WTC11 (cell line): ENCODE data around the gene MYO5B. TPM values are rescaled to one million over a fixed set of nuclear protein-coding genes. Genes with fewer than 3 reads are reported as not detected.

ENCODE experiments used
- ATAC-seq: fragments of 200-7000 bp; cut with Tn5 transposase; 2 replicates; pipeline ENCODE4 v1.10.0; 2021; ENCODE audit warnings: mild to moderate bottlenecking, moderate library complexity
- CTCF ChIA-PET: fragments of 300-600 bp; sonication (Branson Sonifier 250); formaldehyde crosslinking; loops from one replicate; lab custom pipeline; 2021; ENCODE audit warnings: antibody characterized with exemption; lab: Charles Lee
- POLR2A ChIA-PET: fragments of 350-600 bp; sonication (Branson Sonifier 250); formaldehyde crosslinking; loops from one replicate; lab custom pipeline; 2021; ENCODE audit warnings: antibody characterized with exemption; lab: Charles Lee
- DNase-seq: peaks from one replicate; pipeline ENCODE4 v3.0.0; 2021; ENCODE audit warnings: low spot score
- H3K27ac Mint-ChIP-seq: 2 replicates; pipeline ENCODE4 v1.8.0; 2021; ENCODE audit warnings: mixed read lengths
- H3K27me3 Mint-ChIP-seq: 2 replicates; pipeline ENCODE4 v1.8.0; 2021; ENCODE audit warnings: low read depth, mild to moderate bottlenecking, moderate library complexity, mixed read lengths
- H3K36me3 Mint-ChIP-seq: 2 replicates; pipeline ENCODE4 v1.8.0; 2021; ENCODE audit warnings: mixed read lengths
- H3K4me1 Mint-ChIP-seq: 2 replicates; pipeline ENCODE4 v1.8.0; 2022; ENCODE audit warnings: mixed read lengths
- H3K4me3 Mint-ChIP-seq: 2 replicates; pipeline ENCODE4 v1.8.0; 2021; ENCODE audit warnings: mild to moderate bottlenecking, moderate library complexity, mixed read lengths
- H3K9me3 Mint-ChIP-seq: 2 replicates; pipeline ENCODE4 v1.8.0; 2021; ENCODE audit warnings: mixed read lengths
- CBFB ChIP-seq: sonication (generic); formaldehyde crosslinking; IDR thresholded peaks from 2 replicates; pipeline ENCODE4 v1.8.1; 2022; ENCODE audit warnings: mild to moderate bottlenecking, low read depth, missing genetic modification reagents
- CDX4 ChIP-seq: fragments of 250-450 bp; sonication (Bioruptor Pico); IDR thresholded peaks from 2 replicates; pipeline ENCODE4 v1.9.0; 2021; ENCODE audit warnings: moderate library complexity, mild to moderate bottlenecking, inconsistent platforms, borderline replicate concordance
- CREM ChIP-seq: sonication (generic); formaldehyde crosslinking; IDR thresholded peaks from 2 replicates; pipeline ENCODE4 v1.8.1; 2022; ENCODE audit warnings: mild to moderate bottlenecking, missing genetic modification reagents, moderate library complexity
- ELF4 ChIP-seq: sonication (generic); formaldehyde crosslinking; IDR thresholded peaks from 2 replicates; pipeline ENCODE4 v1.8.1; 2022; ENCODE audit warnings: low read depth, mild to moderate bottlenecking, moderate library complexity, missing genetic modification reagents
- FOXJ3 ChIP-seq: sonication (generic); formaldehyde crosslinking; IDR thresholded peaks from 2 replicates; pipeline ENCODE4 v1.9.0; 2021; ENCODE audit warnings: missing genetic modification reagents, mild to moderate bottlenecking, borderline replicate concordance
- IRF2 ChIP-seq: sonication (generic); formaldehyde crosslinking; IDR thresholded peaks from 2 replicates; pipeline ENCODE4 v1.8.0; 2022; ENCODE audit warnings: low read depth, missing genetic modification reagents, borderline replicate concordance
- MAX ChIP-seq: sonication (generic); formaldehyde crosslinking; IDR thresholded peaks from 2 replicates; pipeline ENCODE4 v1.8.0; 2022; ENCODE audit warnings: mild to moderate bottlenecking, missing genetic modification reagents
- MXD4 ChIP-seq: fragments of 250-450 bp; sonication (Bioruptor Pico); IDR thresholded peaks from 2 replicates; pipeline ENCODE4 v1.8.0; 2021; ENCODE audit warnings: mild to moderate bottlenecking, moderate library complexity, borderline replicate concordance
- MYBL2 ChIP-seq: sonication (generic); formaldehyde crosslinking; IDR thresholded peaks from 2 replicates; pipeline ENCODE4 v1.8.1; 2023; ENCODE audit warnings: mild to moderate bottlenecking, moderate library complexity, missing genetic modification reagents
- NR1H2 ChIP-seq: sonication (generic); formaldehyde crosslinking; IDR thresholded peaks from 2 replicates; pipeline ENCODE4 v1.9.0; 2021; ENCODE audit warnings: mild to moderate bottlenecking, moderate library complexity, missing genetic modification reagents
- NR2C2 ChIP-seq: sonication (generic); formaldehyde crosslinking; IDR thresholded peaks from 2 replicates; pipeline ENCODE4 v1.8.0; 2022; ENCODE audit warnings: mild to moderate bottlenecking, missing genetic modification reagents
- PRRX2 ChIP-seq: fragments of 250-450 bp; sonication (Bioruptor Pico); IDR thresholded peaks from 2 replicates; pipeline ENCODE4 v1.8.0; 2021; ENCODE audit warnings: mild to moderate bottlenecking
- SOX15 ChIP-seq: fragments of 250-450 bp; sonication (Bioruptor Pico); IDR thresholded peaks from 2 replicates; pipeline ENCODE4 v1.9.0; 2021; ENCODE audit warnings: mild to moderate bottlenecking
- TP53 ChIP-seq: sonication (generic); formaldehyde crosslinking; IDR thresholded peaks from 2 replicates; pipeline ENCODE4 v1.8.1; 2023; ENCODE audit warnings: mild to moderate bottlenecking, missing genetic modification reagents
- ZNF121 ChIP-seq: sonication (generic); formaldehyde crosslinking; IDR thresholded peaks from 2 replicates; pipeline ENCODE4 v1.8.0; 2023; ENCODE audit warnings: missing genetic modification reagents
- ZNF138 ChIP-seq: sonication (generic); formaldehyde crosslinking; conservative IDR thresholded peaks from 2 replicates; pipeline ENCODE4 v1.8.1; 2022; ENCODE audit warnings: mild to moderate bottlenecking, moderate library complexity, missing genetic modification reagents
- ZNF219 ChIP-seq: sonication (generic); formaldehyde crosslinking; IDR thresholded peaks from 2 replicates; pipeline ENCODE4 v1.8.0; 2023; ENCODE audit warnings: missing genetic modification reagents, mild to moderate bottlenecking, borderline replicate concordance
- ZNF317 ChIP-seq: sonication (generic); formaldehyde crosslinking; IDR thresholded peaks from 2 replicates; pipeline ENCODE4 v1.8.1; 2023; ENCODE audit warnings: low read depth, mild to moderate bottlenecking, moderate library complexity, missing genetic modification reagents, borderline replicate concordance
- ZNF671 ChIP-seq: fragments of 250-450 bp; sonication (Bioruptor Pico); IDR thresholded peaks from 2 replicates; pipeline ENCODE4 v1.8.0; 2021; ENCODE audit warnings: mild to moderate bottlenecking
- ZSCAN18 ChIP-seq: fragments of 250-450 bp; sonication (Bioruptor Pico); IDR thresholded peaks from 2 replicates; pipeline ENCODE4 v2.1.2; 2022; ENCODE audit warnings: mild to moderate bottlenecking, moderate library complexity
- total RNA-seq: library from RNA; stranded (reverse); gene quantifications from 3 replicates; pipeline ENCODE4 v1.2.3, GENCODE V29; 2021
- TF ChIP-seq, protein P1 (sequence below): sonication (generic); formaldehyde crosslinking; IDR thresholded peaks from 2 replicates; pipeline ENCODE4 v1.8.0; 2023; ENCODE audit warnings: missing genetic modification reagents
- TF ChIP-seq, protein P2 (sequence below): sonication (generic); formaldehyde crosslinking; conservative IDR thresholded peaks from 2 replicates; pipeline ENCODE4 v1.8.1; 2022; ENCODE audit warnings: mild to moderate bottlenecking, missing genetic modification reagents
- TF ChIP-seq, protein P3 (sequence below): sonication (generic); formaldehyde crosslinking; IDR thresholded peaks from 2 replicates; pipeline ENCODE4 v1.8.1; 2022; ENCODE audit warnings: low read depth, mild to moderate bottlenecking, moderate library complexity, missing genetic modification reagents, borderline replicate concordance
- TF ChIP-seq, protein P4 (sequence below): fragments of 200-600 bp; IDR thresholded peaks from 2 replicates; pipeline ENCODE4 v1.8.0; 2022; ENCODE audit warnings: antibody characterized with exemption

Gene MYO5B
- total RNA-seq, 1 experiment from 2014 or later, result 8.7 TPM

DNA sequence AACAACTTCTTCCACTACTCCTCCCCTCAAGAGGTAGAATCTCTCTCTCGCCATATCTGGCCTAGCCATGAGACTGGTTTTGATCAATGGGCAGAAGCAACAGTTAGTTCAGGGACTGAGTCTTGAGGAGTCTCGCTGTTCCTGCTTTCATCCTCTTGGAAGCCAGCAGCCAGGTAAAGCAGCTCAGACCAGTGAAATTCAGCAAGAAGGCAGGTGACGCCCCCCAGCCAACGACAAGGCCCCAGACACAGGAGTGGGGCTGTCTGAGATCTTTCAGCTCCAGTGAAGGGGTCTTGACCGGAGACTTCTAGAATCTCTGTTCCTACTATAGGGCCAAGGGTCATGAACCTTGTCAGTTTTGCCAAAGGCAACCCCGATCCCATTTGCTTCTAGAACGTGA is 341.9 kb downstream of the MYO5B start:
- no peak overlapping the region for H3K27ac Mint-ChIP-seq
- ATAC-seq, result no peak
- H3K4me1 Mint-ChIP-seq, result peaks cover 14% of the 10 kb centered on the region
- ChIA-PET CTCF (no interaction called here), POLR2A (no interaction called here)
- DNase-seq, result no peak
- H3K9me3 Mint-ChIP-seq, result no peaks in the 10 kb centered on the region
- no peak overlapping the region for H3K4me3 Mint-ChIP-seq
- H3K36me3 Mint-ChIP-seq, result no peaks in the 10 kb centered on the region
- TF ChIP-seq NR1H2 (no peak), ZNF138 (CRISPR knock-in tag) (no peak), PRRX2 (CRISPR knock-in tag) (no peak)
- TF ChIP-seq, protein P1, sequence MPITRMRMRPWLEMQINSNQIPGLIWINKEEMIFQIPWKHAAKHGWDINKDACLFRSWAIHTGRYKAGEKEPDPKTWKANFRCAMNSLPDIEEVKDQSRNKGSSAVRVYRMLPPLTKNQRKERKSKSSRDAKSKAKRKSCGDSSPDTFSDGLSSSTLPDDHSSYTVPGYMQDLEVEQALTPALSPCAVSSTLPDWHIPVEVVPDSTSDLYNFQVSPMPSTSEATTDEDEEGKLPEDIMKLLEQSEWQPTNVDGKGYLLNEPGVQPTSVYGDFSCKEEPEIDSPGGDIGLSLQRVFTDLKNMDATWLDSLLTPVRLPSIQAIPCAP, result no peak
- TF ChIP-seq, all 79 proteins: peak for 0
- H3K27me3 Mint-ChIP-seq, result no peaks in the 10 kb centered on the region

GRCh38 chr18:49851624-49852023 is 343.3 kb downstream of the MYO5B start:
- no peak for ATAC-seq
- Mint-ChIP-seq H3K9me3 (no peaks in the 10 kb centered on the region), H3K4me3 (no peak overlapping the region), H3K27ac (no peak overlapping the region), H3K27me3 (no peaks in the 10 kb centered on the region), H3K4me1 (peaks cover 11% of the 10 kb centered on the region), H3K36me3 (no peaks in the 10 kb centered on the region)
- no peak for TF ChIP-seq TP53 (CRISPR knock-in tag)
- no peak for TF ChIP-seq NR2C2
- no peak for TF ChIP-seq MAX (CRISPR knock-in tag)
- no peak for TF ChIP-seq PRRX2 (CRISPR knock-in tag)
- no peak for TF ChIP-seq IRF2 (CRISPR knock-in tag)
- no peak for TF ChIP-seq CBFB (CRISPR knock-in tag)
- TF ChIP-seq, protein P2, sequence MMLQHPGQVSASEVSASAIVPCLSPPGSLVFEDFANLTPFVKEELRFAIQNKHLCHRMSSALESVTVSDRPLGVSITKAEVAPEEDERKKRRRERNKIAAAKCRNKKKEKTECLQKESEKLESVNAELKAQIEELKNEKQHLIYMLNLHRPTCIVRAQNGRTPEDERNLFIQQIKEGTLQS (CRISPR knock-in tag), result no peak
- no peak for TF ChIP-seq MYBL2 (CRISPR knock-in tag)
- no peak for TF ChIP-seq MXD4 (CRISPR knock-in tag)
- no peak for TF ChIP-seq SOX15 (CRISPR knock-in tag)
- no peak for TF ChIP-seq ZNF317 (CRISPR knock-in tag)
- no peak for TF ChIP-seq ZNF121 (CRISPR knock-in tag)
- no peak for TF ChIP-seq ZNF219 (CRISPR knock-in tag)
- TF ChIP-seq ELF4 (CRISPR knock-in tag), result no peak
- TF ChIP-seq CREM (CRISPR knock-in tag), result no peak
- TF ChIP-seq, protein P3, sequence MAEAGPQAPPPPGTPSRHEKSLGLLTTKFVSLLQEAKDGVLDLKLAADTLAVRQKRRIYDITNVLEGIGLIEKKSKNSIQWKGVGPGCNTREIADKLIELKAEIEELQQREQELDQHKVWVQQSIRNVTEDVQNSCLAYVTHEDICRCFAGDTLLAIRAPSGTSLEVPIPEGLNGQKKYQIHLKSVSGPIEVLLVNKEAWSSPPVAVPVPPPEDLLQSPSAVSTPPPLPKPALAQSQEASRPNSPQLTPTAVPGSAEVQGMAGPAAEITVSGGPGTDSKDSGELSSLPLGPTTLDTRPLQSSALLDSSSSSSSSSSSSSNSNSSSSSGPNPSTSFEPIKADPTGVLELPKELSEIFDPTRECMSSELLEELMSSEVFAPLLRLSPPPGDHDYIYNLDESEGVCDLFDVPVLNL, result no peak
- TF ChIP-seq, protein P4, sequence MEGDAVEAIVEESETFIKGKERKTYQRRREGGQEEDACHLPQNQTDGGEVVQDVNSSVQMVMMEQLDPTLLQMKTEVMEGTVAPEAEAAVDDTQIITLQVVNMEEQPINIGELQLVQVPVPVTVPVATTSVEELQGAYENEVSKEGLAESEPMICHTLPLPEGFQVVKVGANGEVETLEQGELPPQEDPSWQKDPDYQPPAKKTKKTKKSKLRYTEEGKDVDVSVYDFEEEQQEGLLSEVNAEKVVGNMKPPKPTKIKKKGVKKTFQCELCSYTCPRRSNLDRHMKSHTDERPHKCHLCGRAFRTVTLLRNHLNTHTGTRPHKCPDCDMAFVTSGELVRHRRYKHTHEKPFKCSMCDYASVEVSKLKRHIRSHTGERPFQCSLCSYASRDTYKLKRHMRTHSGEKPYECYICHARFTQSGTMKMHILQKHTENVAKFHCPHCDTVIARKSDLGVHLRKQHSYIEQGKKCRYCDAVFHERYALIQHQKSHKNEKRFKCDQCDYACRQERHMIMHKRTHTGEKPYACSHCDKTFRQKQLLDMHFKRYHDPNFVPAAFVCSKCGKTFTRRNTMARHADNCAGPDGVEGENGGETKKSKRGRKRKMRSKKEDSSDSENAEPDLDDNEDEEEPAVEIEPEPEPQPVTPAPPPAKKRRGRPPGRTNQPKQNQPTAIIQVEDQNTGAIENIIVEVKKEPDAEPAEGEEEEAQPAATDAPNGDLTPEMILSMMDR, result no peak
- ChIA-PET CTCF (no interaction called here), POLR2A (no interaction called here)
- DNase-seq, result no peak

DNA sequence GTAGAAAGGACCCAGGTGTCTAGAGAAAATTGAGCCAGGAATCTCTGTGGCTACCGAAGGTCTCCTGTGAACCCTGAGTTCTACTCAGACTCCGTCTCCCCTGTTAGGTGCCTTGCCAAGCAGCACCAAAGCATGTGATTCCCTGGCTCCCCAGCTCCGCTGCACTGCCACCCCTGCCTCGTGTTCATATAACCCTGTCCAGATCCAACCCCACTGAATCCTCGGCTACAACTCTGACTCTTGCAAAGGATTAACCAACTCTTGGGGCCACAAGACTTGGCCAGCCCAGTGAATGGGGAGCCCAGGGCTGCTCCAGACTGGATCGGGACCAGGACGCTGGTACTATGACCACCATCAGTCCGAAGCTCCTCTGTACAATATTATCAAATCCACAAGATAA is 344.3 kb downstream of the MYO5B start:
- ChIA-PET POLR2A (no interaction called here), CTCF (interaction anchor here (1.8 kb wide), 1 partner anchor 8 kb away, joined by 16 read pairs; no protein-coding TSS in a partner anchor)
- no peak overlapping the region for H3K27ac Mint-ChIP-seq
- H3K36me3 Mint-ChIP-seq, result no peaks in the 10 kb centered on the region
- ATAC-seq, result no peak
- DNase-seq, result no peak
- H3K4me1 Mint-ChIP-seq, result peaks cover 17% of the 10 kb centered on the region
- H3K9me3 Mint-ChIP-seq, result no peaks in the 10 kb centered on the region
- no peaks in the 10 kb centered on the region for H3K27me3 Mint-ChIP-seq
- TF ChIP-seq FOXJ3 (CRISPR knock-in tag), result no peak
- no peak for TF ChIP-seq CDX4 (CRISPR knock-in tag)
- no peak for TF ChIP-seq IRF2 (CRISPR knock-in tag)
- TF ChIP-seq ZSCAN18 (CRISPR knock-in tag), result no peak
- TF ChIP-seq ZNF671, result no peak
- H3K4me3 Mint-ChIP-seq, result no peak overlapping the region
